HCT116 (cell line): Measurements from ENCODE around the gene LRCH3.

Experiments used
- CTCF ChIP-seq, 3 experiments: fragments of 200-600 bp in 1 of 3; sonication (generic) in 1 of 3; IDR thresholded peaks in 2 of 3; conservative IDR thresholded peaks in 1 of 3; 2 replicates each; pipeline ENCODE4 v1.5.1; 2012 to 2017; ENCODE audit warnings: low read depth in 2 of 3, low read length in 2 of 3, antibody characterized with exemption in 1 of 3, borderline replicate concordance in 1 of 3, control low read depth in 1 of 3, mild to moderate bottlenecking in 1 of 3, mixed read lengths in 1 of 3, mixed run types in 1 of 3, moderate library complexity in 1 of 3; ENCODE audit not compliant: insufficient read depth in 1 of 3
- EGR1 ChIP-seq: IDR thresholded peaks from 2 replicates; pipeline ENCODE4 v1.6.1; 2012; ENCODE audit warnings: low read depth
- EZH2 ChIP-seq: fragments of 200-600 bp; sonication (generic); IDR thresholded peaks from 2 replicates; pipeline ENCODE4 v1.6.1; 2017; ENCODE audit warnings: antibody characterized with exemption, mixed run types
- EZH2phosphoT487 ChIP-seq: fragments of 200-600 bp; IDR thresholded peaks from 2 replicates; pipeline ENCODE4 v1.6.1; 2018; ENCODE audit warnings: antibody characterized with exemption, borderline replicate concordance
- JUND ChIP-seq: IDR thresholded peaks from 2 replicates; pipeline ENCODE4 v1.6.1; 2012
- POLR2A ChIP-seq: IDR thresholded peaks from 2 replicates; pipeline ENCODE4 v1.7.0; 2011; ENCODE audit warnings: borderline replicate concordance; ENCODE audit not compliant: insufficient read depth, insufficient read length; ENCODE audit errors: extremely low read depth
- POLR2AphosphoS5 ChIP-seq: IDR thresholded peaks from 2 replicates; pipeline ENCODE4 v1.6.1; 2011; ENCODE audit warnings: mild to moderate bottlenecking, low read depth, low read length, moderate library complexity
- RAD21 ChIP-seq: IDR thresholded peaks from 2 replicates; pipeline ENCODE4 v1.6.1; 2012; ENCODE audit warnings: low read depth, mild to moderate bottlenecking
- REST ChIP-seq: IDR thresholded peaks from 2 replicates; pipeline ENCODE4 v1.6.1; 2012; ENCODE audit warnings: low read depth
- SIN3A ChIP-seq: IDR thresholded peaks from 2 replicates; pipeline ENCODE4 v1.6.1; 2012; ENCODE audit warnings: low read depth
- SP1 ChIP-seq: IDR thresholded peaks from 2 replicates; pipeline ENCODE4 v1.6.1; 2012; ENCODE audit warnings: low read depth
- YY1 ChIP-seq: IDR thresholded peaks from 2 replicates; pipeline ENCODE4 v1.6.1; 2011; ENCODE audit warnings: low read length, low read depth, moderate library complexity, mild to moderate bottlenecking; ENCODE audit not compliant: insufficient replicate concordance; ENCODE audit errors: extremely low read depth
- TF ChIP-seq, protein P1 (sequence below): IDR thresholded peaks from 2 replicates; pipeline ENCODE4 v1.6.1; 2012

GRCh38 chr3:197809356-197810020, 18.4 kb downstream of the LRCH3 start:
- no peak for TF ChIP-seq CTCF (IDR thresholded peaks at IDR 0.05 in 2 of 3, conservative IDR thresholded peaks at IDR 0.05 in 1 of 3; ENCODE audit: borderline replicate concordance in 1 of 3, insufficient read depth in 1 of 3, low read depth in 2 of 3, low read length in 2 of 3)
- no peak for TF ChIP-seq RAD21
- TF ChIP-seq SP1: no peak
- TF ChIP-seq POLR2AphosphoS5: no peak
- no peak for TF ChIP-seq SIN3A
- TF ChIP-seq EGR1: no peak
- TF ChIP-seq POLR2A: no peak
- TF ChIP-seq EZH2phosphoT487: no peak
- no peak for TF ChIP-seq REST
- no peak for TF ChIP-seq EZH2
- no peak for TF ChIP-seq YY1
- TF ChIP-seq JUND: no peak
- TF ChIP-seq, protein P1, sequence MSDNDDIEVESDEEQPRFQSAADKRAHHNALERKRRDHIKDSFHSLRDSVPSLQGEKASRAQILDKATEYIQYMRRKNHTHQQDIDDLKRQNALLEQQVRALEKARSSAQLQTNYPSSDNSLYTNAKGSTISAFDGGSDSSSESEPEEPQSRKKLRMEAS: no peak
